ENCODE results near the gene TMSB4Y. TPM values are rescaled to one million over a fixed set of nuclear protein-coding genes. Genes with fewer than 3 reads are reported as not detected.

Gene TMSB4Y
- total and polyA plus RNA-seq, 7 donors, result 2.9 to 9.5 (median 5.8) TPM; not detected in 3

DNA sequence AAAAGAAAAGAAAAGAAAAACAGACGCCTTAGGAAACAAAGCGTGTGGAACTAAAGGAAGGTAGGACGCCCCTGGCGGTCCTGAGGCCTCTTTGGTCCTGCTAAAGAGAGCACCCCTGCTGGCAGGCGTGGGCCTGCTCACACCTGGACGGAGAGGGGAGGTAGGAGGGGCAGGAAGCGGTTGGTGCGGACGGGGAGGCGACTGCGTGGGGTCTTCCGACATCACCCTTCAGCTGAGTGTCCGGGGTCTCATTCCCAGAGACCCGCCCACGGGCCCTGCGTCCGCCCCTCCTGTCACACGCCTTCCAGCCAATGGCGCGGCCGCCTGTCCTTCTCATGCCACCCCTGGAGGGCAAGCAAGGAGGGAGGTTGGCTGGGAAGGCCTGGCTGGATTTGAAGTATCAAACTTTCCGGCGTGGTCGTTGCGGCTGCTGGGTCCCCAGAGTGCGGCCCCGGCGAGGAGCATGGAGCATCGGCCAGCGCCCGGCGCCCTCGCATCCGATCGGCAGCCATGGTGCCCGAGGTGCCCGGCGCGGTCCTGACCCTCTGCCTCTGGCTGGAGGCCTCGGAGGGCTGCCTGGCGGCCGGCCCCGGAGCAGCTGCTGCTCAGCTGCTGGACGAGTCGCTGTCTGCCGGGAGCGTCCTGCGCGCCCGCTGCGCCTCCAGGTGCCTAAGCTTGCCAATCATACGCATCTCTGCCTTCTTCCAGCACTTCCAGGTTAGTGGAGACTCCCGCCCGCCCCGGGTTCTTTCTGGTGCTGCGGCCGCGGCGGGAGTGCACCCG, 47.8 kb downstream of the TMSB4Y start:
- DNase-seq, result no peak
- no peaks in the 10 kb centered on the region for H3K9me3 ChIP-seq
- no peaks in the 10 kb centered on the region for H3K4me1 ChIP-seq
- TF ChIP-seq POLR2AphosphoS5 (IDR thresholded peaks at IDR 0.05), result no peak
- no peak for TF ChIP-seq POLR2A (IDR thresholded peaks at IDR 0.05)
- TF ChIP-seq EP300 (IDR thresholded peaks at IDR 0.05), result no peak
- no peak for TF ChIP-seq CTCF (IDR thresholded peaks at IDR 0.05)
- 2% methylated on average over 60 of the region's 60 CpGs for WGBS, 2 donors
- intact Hi-C loops (cut with DNase I), result no loop called here
- no peak overlapping the region for H3K27ac ChIP-seq
- H3K36me3 ChIP-seq, result no peaks in the 10 kb centered on the region
- H3K4me3 ChIP-seq, result peak overlapping the region in 2 of 4 donors; percentile 34 to 49
- no peaks in the 10 kb centered on the region for H3K27me3 ChIP-seq

GRCh38 chrY:13754661-13755060, 51.0 kb downstream of the TMSB4Y start:
- H3K4me3 ChIP-seq, result no peak overlapping the region
- intact Hi-C loops (cut with DNase I), result no loop called here
- no peak for DNase-seq
- no peaks in the 10 kb centered on the region for H3K4me1 ChIP-seq
- 91 to 93% methylated on average over 1 of the region's 1 CpG for WGBS, 2 donors
- no peaks in the 10 kb centered on the region for H3K27me3 ChIP-seq
- H3K9me3 ChIP-seq, result no peaks in the 10 kb centered on the region
- TF ChIP-seq EP300 (IDR thresholded peaks at IDR 0.05) (no peak), CTCF (IDR thresholded peaks at IDR 0.05) (no peak), POLR2A (IDR thresholded peaks at IDR 0.05) (no peak), POLR2AphosphoS5 (IDR thresholded peaks at IDR 0.05) (no peak)
- no peaks in the 10 kb centered on the region for H3K36me3 ChIP-seq
- no peak overlapping the region for H3K27ac ChIP-seq

Other genes starting within 250 kb of the TMSB4Y start
- gene UTY, start 223.9 kb upstream of the TMSB4Y start, total RNA-seq, result 10 to 100 TPM in 2 of 4 donors, not detected in 2; 31.1 to 42.1 TPM
- gene UTY, start 223.9 kb upstream of the TMSB4Y start, polyA plus RNA-seq, result 1 to 10 TPM in 2 of 3 donors, not detected in 1; 2.3 to 6.1 TPM

Data from sigmoid colon (tissue), 7 donors.